ENCODE data around the gene MBP.
"Not testable (repeated sequence)": the region's sequence is repeated elsewhere in the genome, so short reads cannot be mapped to it uniquely, and the experiment has no call there.

MBP gene

DNA sequence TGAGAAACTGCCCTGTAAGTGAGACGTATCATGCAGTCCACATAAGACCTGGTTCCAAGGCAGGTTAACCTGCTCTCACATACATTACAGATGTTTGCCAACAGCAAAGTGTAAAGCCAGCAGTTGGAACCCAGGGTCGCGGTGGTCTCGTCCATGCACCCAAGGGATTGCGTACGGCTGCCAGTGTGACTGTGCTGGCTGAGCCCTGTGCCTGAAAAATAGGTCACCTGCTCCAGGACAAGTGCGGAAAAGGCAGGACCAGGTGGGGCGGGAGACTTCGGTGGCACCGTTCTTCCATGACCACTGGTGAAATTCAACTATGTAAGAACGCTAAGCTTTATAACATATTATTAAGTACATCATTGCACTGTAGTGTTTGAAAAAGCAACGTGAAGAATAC, 110.5 kb downstream of the MBP start:
- DNase-seq (ENCODE audit: low spot score), result no peak

- not testable (repeated sequence) for DNase-seq (ENCODE audit: low spot score)
These were observed 111.1 kb downstream of the MBP start for GRCh38 chr18:77021478-77021877.

DNA sequence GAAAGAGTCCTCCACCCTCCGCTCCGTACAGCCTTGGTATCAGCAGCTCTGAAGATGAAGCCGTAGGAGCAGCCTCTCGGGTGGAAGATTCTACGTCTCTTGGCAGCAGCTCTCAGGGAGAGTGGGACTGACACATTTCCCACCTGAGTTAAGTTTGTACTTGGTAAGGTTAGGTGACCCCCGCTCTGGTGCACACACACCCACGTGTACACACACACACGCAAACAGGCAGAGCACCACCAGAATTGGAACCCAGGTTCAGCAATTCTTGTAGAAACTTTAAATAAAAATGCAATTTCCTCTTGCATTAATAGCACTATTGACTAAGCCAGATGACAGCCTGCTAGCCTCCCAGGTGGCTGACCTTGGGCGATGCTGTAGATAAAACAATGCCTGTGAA, 111.5 kb downstream of the MBP start:
- no peak for DNase-seq (ENCODE audit: low spot score)

- no peak for DNase-seq (ENCODE audit: low spot score)
These were observed 112.0 kb downstream of the MBP start for GRCh38 chr18:77020561-77020960.

GRCh38 chr18:77019641-77020040, 112.9 kb downstream of the MBP start:
- no peak for DNase-seq (ENCODE audit: low spot score)

GRCh38 chr18:77018650-77019049, 113.9 kb downstream of the MBP start:
- not testable (repeated sequence) for DNase-seq (ENCODE audit: low spot score)

GRCh38 chr18:77017355-77017754, 115.2 kb downstream of the MBP start:
- no peak for DNase-seq (ENCODE audit: low spot score)

DNA sequence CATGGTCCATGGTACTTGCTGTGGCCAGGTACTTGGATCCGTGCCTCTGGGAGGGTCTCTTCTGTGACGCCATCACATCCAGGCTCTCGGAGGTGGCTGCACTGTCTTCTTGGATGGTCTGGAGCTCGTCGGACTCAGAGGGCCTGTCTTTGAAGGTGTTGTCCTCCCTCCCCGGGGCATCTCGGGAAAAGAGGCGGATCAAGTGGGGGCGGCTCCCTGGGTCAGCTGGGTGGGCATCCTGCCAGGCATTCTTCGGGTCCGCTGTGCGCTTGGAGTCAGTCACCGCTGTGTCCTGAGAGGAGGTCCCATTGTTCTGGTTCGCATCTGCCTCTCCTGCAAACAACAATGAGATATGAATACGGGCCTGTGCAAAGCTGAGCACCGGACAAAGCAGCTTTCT, 115.6 kb downstream of the MBP start:
- DNase-seq (ENCODE audit: low spot score), result no peak

GRCh38 chr18:77015771-77016710, 116.5 kb downstream of the MBP start:
- DNase-seq (ENCODE audit: low spot score), result no peak

GRCh38 chr18:77015169-77015568, 117.4 kb downstream of the MBP start:
- no peak for DNase-seq (ENCODE audit: low spot score)

DNA sequence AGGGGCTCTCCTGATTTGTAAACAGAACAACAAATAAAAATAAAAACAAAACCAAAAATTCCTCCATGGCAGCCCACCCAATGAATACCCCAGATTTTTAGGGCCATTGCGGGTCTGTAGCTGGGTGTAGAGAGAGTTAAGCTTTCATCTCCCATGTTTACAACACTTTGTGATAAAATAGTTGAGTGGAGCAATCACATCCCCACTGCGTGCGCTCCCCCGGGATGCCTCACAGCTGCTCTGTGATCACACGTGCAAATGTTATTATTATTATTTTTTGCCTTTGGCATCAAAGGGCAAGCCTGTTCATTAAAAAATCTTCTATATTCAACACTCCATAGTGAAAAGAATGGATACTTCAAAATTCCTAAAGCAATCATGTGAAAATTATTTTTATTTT, 118.0 kb downstream of the MBP start:
- DNase-seq (ENCODE audit: low spot score), result no peak

- no peak for DNase-seq (ENCODE audit: low spot score)
These were observed 118.6 kb downstream of the MBP start for GRCh38 chr18:77013811-77014521.

DNA sequence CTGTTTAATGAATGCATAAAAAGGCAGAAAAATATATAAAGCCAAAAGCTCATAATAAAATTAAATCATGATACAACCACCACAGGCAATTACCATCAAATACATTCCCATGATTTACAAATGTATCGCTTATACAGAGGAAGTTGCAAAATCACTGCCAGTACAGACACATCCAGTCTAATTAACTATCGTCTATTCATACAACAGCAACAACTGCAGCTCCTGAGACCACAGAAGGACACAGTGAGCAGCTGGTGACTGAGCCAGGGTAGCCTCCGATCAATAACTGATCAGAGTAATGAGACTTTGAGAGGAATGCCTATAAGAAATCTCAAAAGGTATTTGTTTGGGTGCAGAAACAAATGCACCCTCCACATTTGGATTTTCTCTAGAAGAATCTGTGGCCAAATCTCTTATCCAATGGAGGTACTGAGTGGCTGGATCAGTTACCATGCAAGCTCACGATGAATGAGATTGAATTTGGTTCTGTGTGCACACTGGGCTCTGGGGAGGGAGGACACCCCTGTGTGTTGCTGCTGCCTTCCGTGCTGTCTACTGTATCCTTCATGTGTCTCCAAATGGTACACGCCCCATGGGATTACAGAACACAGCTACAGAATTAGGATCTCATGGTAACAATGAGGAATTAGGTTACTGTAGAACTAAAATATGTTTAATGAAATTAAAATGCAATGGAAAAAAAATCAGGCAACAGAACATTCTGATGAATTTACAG, 119.6 kb downstream of the MBP start:
- DNase-seq (ENCODE audit: low spot score), result no peak

DNA sequence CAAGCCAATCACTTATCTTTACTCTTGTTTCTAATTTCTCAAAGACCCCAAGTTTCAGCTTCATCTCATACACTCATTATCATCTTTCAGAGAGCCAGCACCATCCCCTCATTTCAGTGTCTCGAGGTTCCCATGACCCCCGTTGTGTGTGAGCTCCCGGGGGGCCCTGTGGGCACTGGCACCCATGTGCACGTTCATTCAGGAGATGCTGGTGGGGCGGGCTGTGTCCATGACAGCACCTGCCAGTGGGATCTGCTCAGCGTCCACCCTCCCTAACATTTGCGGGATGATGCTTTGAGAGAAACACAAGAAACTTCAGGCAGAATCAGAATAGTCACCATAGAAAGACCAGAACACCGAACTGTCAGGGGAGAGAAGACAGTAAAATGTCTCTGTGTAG, 120.5 kb downstream of the MBP start:
- DNase-seq (ENCODE audit: low spot score), result no peak

- no peak for DNase-seq (ENCODE audit: low spot score)
These were observed 122.9 kb downstream of the MBP start for GRCh38 chr18:77009675-77010074.

DNA sequence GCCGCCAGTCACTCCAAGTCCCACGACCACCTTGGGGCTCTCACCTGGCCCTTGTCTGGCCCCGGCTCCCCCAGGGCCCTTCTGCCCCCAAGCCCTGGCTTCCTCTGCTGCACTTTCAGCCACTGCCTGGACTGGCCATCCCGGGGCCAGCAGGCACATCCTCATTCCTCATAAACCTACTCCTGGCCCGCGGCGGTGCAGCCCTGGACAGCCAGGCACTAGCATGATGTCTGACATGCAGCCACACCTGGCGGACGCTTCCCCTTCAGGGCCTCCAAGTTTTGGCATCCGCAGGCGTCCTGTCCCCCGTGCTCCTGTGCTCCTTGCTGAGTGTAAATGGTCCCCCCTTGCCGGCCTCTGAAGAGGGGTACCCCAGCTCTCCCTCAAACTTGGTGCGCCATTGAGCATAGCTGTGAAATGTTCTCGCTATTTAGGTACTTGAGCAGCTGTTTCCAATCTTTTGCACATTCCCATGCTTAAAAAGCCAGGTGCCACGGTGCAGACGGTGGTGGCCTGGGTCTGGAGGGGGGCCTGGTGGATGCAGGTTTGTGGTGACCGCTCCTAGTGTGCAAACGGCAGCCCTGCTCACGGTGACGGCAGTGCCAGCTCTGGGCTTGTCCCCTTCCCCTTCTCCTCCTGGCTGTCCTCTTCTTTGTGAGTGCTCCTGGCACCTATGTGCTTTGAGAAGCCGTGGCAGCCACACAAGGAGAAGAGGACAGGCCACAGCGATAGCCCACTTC, 123.8 kb downstream of the MBP start:
- no peak for DNase-seq (ENCODE audit: low spot score)

- no peak for DNase-seq (ENCODE audit: low spot score)
These were observed 124.6 kb downstream of the MBP start for GRCh38 chr18:77008006-77008405.

DNA sequence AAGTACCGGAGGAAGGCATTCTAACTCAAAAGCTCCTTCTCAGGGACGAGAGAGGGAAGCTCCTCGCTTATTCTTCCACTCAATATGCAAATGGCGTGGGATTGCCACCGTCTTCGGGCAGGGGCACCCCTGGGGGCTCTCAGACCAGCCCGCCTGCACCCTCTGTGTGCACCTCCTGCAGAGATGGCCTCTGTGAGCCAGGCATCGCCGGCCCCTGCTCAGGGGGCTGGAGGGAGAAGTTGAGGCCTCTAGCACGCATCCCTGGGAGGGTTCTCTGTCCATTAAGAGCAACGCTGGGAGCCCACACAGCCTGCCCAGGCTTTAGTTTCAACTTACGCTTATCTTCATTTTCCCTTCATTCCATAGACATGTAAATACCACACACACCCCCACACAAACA, 125.3 kb downstream of the MBP start:
- no peak for DNase-seq (ENCODE audit: low spot score)

DNA sequence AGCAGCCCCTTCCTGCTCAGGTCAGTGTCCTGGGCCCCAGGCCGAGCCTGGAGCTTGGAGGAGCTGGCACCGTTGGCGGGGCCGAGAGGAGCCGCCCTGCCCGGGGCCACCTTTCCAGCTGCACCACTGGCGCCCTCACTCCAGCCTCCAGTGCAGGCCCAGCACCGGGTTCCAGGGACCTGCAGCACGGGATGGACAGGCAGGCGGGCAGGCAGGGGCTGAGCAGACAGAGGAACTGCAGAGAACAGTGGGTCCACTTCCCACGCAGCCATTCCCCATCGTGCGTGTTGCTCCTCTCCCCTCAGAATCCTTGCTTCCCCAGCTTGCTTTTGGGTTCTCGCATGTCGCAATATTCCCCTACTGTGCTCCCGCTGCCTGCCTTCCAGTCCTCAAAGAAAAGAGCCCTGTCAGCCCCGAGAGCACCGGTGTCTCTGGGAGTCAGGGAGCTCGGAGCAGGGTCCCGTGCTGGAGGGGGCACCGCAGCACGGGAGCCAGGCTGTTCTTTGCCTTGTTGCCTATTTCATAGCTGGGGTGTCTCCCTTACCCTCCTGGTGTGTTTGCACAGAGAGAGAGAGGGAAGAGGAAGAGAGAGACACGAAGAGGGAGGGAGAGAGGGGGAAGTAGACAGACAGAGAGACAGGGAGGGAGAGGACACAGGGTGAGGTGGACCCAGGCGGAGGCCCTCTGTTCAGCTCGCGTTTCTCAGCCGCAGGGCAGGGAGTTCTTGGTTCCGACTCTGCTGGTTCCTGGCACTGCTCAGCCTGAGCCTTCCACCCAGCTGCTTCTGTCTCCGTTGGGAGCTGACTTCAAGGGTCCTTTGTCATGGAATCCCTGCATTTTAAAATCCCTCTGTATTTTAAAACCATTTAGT, 126.0 kb downstream of the MBP start:
- DNase-seq (ENCODE audit: low spot score), result no peak

- no peak for DNase-seq (ENCODE audit: low spot score)
These were observed 126.9 kb downstream of the MBP start for GRCh38 chr18:77005651-77006195.
